Measurements from ENCODE around the gene CRAMP1.

Gene CRAMP1

DNA sequence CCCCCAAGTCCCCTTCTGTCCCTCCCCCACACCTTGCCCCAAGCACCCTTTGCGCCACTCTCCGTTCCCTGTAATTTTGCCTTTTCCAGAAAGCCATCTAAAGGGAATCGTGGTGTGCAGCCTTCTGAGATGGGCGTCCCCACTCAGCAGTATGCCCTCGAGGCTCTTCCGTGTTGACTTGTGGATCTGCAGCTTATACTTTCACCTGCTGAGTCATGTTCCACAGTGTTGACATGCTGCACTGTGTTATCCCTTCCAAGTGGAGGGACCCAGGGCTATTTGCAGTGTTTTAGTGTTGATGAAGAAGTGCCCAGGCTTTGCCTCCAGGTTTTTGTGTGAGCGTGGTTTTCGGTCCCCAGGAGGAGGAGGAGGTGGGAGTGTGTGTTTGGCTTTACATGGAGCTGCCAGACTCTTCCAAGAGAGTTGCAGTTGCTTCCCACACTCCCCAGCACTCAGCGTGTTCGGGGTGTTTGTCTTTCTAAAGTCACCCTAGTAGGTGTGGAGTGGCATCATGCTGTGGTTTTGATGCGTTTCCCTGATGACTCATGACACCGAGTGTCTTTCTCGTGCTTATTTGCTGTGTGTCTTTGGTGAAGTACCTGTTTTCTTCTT is 33.9 kb downstream of the CRAMP1 start:
- DNase-seq (ENCODE audit: low read depth), result no peak
- TF ChIP-seq, protein P1, sequence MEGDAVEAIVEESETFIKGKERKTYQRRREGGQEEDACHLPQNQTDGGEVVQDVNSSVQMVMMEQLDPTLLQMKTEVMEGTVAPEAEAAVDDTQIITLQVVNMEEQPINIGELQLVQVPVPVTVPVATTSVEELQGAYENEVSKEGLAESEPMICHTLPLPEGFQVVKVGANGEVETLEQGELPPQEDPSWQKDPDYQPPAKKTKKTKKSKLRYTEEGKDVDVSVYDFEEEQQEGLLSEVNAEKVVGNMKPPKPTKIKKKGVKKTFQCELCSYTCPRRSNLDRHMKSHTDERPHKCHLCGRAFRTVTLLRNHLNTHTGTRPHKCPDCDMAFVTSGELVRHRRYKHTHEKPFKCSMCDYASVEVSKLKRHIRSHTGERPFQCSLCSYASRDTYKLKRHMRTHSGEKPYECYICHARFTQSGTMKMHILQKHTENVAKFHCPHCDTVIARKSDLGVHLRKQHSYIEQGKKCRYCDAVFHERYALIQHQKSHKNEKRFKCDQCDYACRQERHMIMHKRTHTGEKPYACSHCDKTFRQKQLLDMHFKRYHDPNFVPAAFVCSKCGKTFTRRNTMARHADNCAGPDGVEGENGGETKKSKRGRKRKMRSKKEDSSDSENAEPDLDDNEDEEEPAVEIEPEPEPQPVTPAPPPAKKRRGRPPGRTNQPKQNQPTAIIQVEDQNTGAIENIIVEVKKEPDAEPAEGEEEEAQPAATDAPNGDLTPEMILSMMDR (conservative IDR thresholded peaks at IDR 0.05; ENCODE audit: low read depth, low read length), result no peak
- no peak overlapping the region for H3K4me3 ChIP-seq (ENCODE audit: low read length)

DNA sequence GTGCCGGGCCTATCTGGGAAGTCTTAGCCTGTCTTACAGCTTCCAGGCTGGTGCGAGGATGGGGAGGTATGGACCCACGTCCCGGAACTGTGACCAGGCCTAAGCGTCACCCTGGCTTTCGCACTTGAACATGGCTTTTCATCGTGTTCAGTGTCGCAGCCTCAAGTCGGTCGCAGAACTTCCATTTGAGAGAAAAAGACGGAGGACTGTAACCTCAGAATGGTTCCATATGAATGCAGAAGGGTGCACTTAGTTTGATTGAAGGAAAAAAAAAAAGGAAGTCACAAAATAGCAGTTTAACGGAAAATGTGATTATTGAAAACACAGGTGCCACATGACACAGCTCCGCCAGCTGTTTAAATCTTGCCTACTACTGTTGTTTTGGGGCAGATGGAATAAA is 35.7 kb downstream of the CRAMP1 start:
- no peak for DNase-seq (ENCODE audit: low read depth)
- no peak overlapping the region for H3K4me3 ChIP-seq (ENCODE audit: low read length)
- TF ChIP-seq, protein P1 (conservative IDR thresholded peaks at IDR 0.05; ENCODE audit: low read depth, low read length), result no peak

- no peak for DNase-seq (ENCODE audit: low read depth)
- TF ChIP-seq, protein P1 (conservative IDR thresholded peaks at IDR 0.05; ENCODE audit: low read depth, low read length), result no peak
- no peak overlapping the region for H3K4me3 ChIP-seq (ENCODE audit: low read length)
Measured at GRCh38 chr16:1650131-1650530, 38.0 kb downstream of the CRAMP1 start.

DNA sequence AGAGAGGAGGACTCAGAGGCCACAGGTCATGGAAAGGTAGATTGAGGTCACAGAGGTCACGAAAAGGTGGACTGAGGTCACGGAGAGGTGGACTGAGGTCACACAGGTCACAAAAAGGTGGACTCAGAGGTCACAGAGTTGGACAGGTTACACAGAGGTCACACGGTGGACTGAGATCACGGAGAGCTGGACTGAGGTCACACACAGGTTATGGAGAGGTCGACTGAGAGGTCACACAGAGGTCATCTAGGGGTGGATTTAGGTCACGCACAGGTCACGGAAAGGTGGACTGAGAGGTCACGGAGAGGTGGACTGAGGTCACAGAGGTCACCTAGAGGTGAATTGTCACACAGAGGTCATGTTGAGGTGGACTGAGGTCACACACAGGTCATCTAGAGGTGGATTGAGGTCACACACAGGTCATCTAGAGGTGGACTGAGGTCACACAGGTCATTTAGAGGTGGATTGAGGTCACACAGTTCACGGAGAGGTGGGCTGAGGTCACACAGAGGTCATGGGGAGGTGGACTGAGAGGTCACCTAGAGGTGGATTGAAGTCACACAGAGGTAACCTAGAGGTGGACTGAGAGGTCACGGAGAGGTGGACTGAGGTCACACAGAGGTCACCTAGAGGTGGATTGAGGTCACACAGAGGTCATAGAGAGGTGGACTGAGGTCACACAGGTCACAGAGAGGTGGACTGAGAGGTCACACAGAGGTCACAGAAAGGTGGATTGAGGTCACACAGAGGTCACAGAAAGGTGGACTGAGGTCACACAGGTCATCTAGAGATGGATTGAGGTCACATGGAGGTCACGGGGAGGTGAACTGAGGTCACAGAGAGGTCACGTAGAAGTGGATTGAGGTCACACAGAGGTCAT is 39.2 kb downstream of the CRAMP1 start:
- TF ChIP-seq, protein P1 (conservative IDR thresholded peaks at IDR 0.05; ENCODE audit: low read depth, low read length), result no peak
- H3K4me3 ChIP-seq (ENCODE audit: low read length), result no peak overlapping the region
- no peak for DNase-seq (ENCODE audit: low read depth)

DNA sequence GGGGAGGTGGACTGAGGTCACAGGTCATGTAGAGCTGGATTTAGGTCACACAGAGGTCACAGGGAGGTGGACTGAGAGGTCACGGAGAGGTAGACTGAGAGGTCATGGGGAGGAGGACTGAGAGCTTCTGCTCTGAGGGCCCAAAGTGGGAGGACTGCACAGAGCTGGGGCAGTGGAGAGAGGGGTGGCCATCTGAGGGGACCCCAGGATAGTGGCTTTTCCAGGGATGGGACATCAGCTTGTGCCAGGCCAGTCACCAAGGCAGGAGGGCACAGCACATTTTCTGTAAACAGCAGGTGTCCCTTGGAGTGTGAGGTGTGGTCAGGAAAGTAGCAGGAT is 39.8 kb downstream of the CRAMP1 start:
- TF ChIP-seq, protein P1 (conservative IDR thresholded peaks at IDR 0.05; ENCODE audit: low read depth, low read length), result no peak
- no peak overlapping the region for H3K4me3 ChIP-seq (ENCODE audit: low read length)
- no peak for DNase-seq (ENCODE audit: low read depth)

GRCh38 chr16:1653023-1653422 is 40.9 kb downstream of the CRAMP1 start:
- TF ChIP-seq, protein P1 (conservative IDR thresholded peaks at IDR 0.05; ENCODE audit: low read depth, low read length), result no peak
- no peak for DNase-seq (ENCODE audit: low read depth)
- H3K4me3 ChIP-seq (ENCODE audit: low read length), result no peak overlapping the region

Data from retinal pigment epithelial cell (primary cell).